GM18505 (cell line): ENCODE data around the gene RCAN2.

Experiments used
- ATAC-seq: cut with Tn5 transposase; IDR thresholded peaks from one replicate; pipeline ENCODE4 v1.9.1; 2021; ENCODE audit not compliant: unreplicated experiment
- POLR2A ChIP-seq: IDR thresholded peaks from 4 replicates; pipeline ENCODE4 v1.6.1; 2011; ENCODE audit warnings: borderline replicate concordance; ENCODE audit not compliant: insufficient read depth, insufficient read length; ENCODE audit errors: extremely low read depth

RCAN2 gene

DNA sequence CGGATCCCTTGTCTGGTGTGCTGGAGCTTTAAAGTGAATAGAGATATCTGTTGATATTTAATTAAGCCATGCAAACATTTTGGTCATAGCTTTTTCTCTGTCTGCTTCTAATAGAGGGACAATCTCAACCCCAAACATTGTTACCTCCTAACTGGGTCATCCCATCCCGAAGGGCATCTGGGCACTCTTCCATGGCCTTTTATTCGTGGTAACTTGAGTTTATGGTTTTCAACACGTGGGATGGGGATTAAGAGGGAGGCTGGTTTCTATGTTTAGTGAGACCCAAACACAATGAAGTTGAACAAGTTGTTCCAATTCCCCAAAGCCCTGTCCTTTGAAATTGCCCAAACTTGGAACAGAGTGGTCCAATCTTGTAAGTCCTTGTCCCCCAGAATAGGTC lies 319.1 kb downstream of the RCAN2 start:
- no peak for ATAC-seq
- no peak for TF ChIP-seq POLR2A
